ENCODE results near the gene FCRL1.

FCRL1 gene

GRCh38 chr1:157775101-157775870 is 44.6 kb downstream of the FCRL1 start:
- DNase-seq (ENCODE audit: insufficient read length, low spot score) = no peak
- no peak for TF ChIP-seq POLR2A (IDR thresholded peaks at IDR 0.05; ENCODE audit: low read depth, low read length)
- FAIRE-seq = no peak

GRCh38 chr1:157774412-157774811 is 45.5 kb downstream of the FCRL1 start:
- no peak for TF ChIP-seq POLR2A (IDR thresholded peaks at IDR 0.05; ENCODE audit: low read depth, low read length)
- DNase-seq (ENCODE audit: insufficient read length, low spot score) = no peak

GRCh38 chr1:157773493-157774350 is 46.2 kb downstream of the FCRL1 start:
- DNase-seq (ENCODE audit: insufficient read length, low spot score) (no peak), FAIRE-seq (no peak)
- TF ChIP-seq POLR2A (IDR thresholded peaks at IDR 0.05; ENCODE audit: low read depth, low read length) = no peak

More at GRCh38 chr1:157774412-157774811, 45.5 kb downstream of the FCRL1 start:
- FAIRE-seq = no peak

- FAIRE-seq (no peak), DNase-seq (ENCODE audit: insufficient read length, low spot score) (no peak)
- TF ChIP-seq POLR2A (IDR thresholded peaks at IDR 0.05; ENCODE audit: low read depth, low read length) = no peak
Measured at GRCh38 chr1:157771661-157772425, 48.1 kb downstream of the FCRL1 start.

- FAIRE-seq = no peak
- no peak for TF ChIP-seq POLR2A (IDR thresholded peaks at IDR 0.05; ENCODE audit: low read depth, low read length)
- DNase-seq (ENCODE audit: insufficient read length, low spot score) = no peak
Measured at GRCh38 chr1:157770442-157771043, 49.4 kb downstream of the FCRL1 start.

- FAIRE-seq = no peak
Measured at GRCh38 chr1:157766792-157767191, 53.1 kb downstream of the FCRL1 start.

GRCh38 chr1:157758018-157758417 is 61.9 kb downstream of the FCRL1 start:
- TF ChIP-seq POLR2A (IDR thresholded peaks at IDR 0.05; ENCODE audit: low read depth, low read length) = no peak
- DNase-seq (ENCODE audit: insufficient read length, low spot score) = no peak

More at GRCh38 chr1:157766792-157767191, 53.1 kb downstream of the FCRL1 start:
- no peak for TF ChIP-seq POLR2A (IDR thresholded peaks at IDR 0.05; ENCODE audit: low read depth, low read length)
- DNase-seq (ENCODE audit: insufficient read length, low spot score) = no peak

GRCh38 chr1:157753611-157754010 is 66.3 kb downstream of the FCRL1 start:
- FAIRE-seq (no peak), DNase-seq (ENCODE audit: insufficient read length, low spot score) (no peak)
- no peak for TF ChIP-seq POLR2A (IDR thresholded peaks at IDR 0.05; ENCODE audit: low read depth, low read length)

More at GRCh38 chr1:157758018-157758417, 61.9 kb downstream of the FCRL1 start:
- FAIRE-seq = no peak

- TF ChIP-seq POLR2A (IDR thresholded peaks at IDR 0.05; ENCODE audit: low read depth, low read length) = no peak
- FAIRE-seq (no peak), DNase-seq (ENCODE audit: insufficient read length, low spot score) (no peak)
Measured at GRCh38 chr1:157751283-157751682, 68.6 kb downstream of the FCRL1 start.

- no peak for FAIRE-seq
- DNase-seq (ENCODE audit: insufficient read length, low spot score) = no peak
- TF ChIP-seq POLR2A (IDR thresholded peaks at IDR 0.05; ENCODE audit: low read depth, low read length) = no peak
Measured at GRCh38 chr1:157748262-157748817, 71.6 kb downstream of the FCRL1 start.
